NCI-H128 (cell line): Measurements from ENCODE around the gene LIPC.

Source experiments
- DNase-seq: peaks from one replicate; lab custom pipeline; 2025; ENCODE audit not compliant: unreplicated experiment; lab: John Stamatoyannopoulos, UW

Gene LIPC

DNA sequence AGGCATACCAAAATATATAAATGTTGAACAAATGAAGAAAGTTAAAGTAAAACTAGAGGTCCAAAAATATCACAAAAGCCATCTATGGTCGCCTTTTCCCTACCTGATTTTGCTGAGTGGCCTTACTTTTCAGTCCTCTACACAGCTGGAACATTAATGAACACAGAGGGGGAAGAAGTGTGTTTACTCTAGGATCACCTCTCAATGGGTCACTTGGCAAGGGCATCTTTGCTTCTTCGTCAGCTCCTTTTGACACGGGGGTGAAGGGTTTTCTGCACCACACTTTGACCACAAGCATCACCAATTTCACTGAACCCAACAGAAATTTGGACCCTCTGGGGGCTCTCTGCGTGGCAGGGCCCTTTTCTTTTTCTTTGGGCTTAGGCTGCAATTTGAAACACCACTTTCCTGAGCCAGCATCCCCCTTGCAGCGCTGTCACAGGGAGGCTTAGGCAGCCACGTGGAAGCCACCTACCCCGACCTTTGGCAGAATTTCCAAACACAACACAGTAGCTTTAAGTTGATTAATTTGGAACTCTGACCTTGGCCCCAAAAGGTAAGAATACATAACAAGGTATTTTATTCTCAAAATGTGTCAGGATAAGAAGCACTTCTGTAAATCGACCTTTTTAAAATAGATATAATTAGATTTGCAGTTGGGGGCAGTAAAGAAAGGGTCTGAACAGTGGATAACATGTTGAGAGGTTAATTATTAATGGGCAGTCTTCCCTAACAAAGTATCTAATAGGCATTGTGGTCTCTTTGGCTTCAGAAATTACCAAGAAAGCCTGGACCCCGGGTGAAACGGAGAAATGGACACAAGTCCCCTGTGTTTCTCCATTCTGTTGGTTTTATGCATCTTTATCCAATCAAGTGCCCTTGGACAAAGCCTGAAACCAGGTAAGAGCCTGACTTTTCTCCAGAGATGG, at the start of gene LIPC:
TSS of gene LIPC (plus strand) at position 771 of the 929 bp plus-strand sequence. CDS start at position 813, 42 bp downstream.
- DNase-seq: no peak

DNA sequence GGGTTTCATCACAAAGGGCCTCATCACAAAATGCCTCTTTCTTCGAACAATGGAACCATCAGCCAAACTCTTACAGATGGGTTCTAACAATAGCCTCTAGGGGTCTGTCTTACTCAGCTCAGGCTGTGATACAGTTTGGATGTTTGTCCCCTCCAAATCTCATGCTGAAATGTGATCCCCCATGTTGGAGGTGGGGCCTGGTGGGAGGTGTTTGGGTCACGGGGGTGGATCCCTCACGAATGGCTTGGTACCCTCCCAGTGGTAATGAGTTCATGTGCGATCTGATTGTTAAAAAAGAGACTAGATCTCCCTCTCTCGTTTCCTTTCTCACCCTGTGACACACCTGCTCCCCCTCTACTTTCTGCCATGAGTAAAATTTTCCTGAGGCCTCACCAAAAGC, 47.9 kb upstream of the LIPC start:
- DNase-seq: no peak

DNA sequence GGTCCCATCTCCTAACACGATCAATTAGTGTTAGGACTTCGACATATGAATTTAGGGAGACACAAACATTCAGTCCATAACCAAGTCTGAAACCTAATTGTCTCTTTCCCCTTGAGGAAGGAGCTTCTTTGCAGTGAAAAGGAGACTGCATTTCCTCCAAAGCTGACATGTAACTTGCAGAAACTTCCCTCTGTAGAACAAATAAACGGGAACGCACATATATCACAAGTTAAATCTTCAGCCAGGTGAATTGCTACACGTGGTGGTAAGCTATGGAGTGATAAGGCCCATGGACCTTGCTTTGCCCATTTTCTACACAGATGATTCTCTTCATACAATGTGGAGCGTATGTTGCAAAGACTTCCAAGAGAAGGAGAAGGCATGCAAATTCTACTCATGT, 47.1 kb upstream of the LIPC start:
- no peak for DNase-seq

DNA sequence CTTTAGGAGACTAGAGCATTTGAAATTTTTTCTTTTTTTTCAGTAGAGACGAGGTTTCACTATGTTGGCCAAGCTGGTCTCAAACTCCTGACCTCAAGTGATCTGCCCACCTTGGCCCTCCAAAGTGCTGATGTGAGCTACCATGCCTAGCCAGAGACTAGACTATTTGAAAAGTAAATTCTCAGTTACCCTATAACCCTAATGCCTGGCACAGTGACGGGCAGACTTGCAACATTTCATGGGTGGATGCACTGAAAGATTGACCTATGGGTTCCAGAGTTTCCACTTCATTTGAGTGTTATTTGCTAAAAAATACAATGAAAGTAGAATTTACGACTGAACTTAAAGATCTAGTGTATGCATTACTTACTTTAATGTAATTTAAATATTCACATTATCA, 45.7 kb upstream of the LIPC start:
- no peak for DNase-seq

DNA sequence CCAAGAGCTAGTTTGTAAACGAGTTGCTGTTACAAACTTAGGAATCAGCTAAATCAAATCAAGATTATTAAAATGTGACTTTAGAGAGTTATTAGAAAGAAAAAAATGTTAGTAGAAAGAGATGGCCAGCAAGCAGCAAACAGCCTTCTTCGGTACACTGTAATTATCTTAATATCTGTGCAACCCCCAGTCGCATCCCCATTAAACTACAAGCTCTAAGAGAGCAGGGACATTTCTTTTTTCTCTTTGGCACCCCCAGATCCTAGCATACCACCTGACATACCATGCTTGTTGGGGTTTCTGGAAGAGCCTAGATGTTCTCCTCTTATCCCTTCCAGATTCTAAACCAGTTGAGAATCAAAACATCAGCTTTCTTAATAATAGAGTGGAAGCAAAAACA, 45.1 kb upstream of the LIPC start:
- DNase-seq: no peak

DNA sequence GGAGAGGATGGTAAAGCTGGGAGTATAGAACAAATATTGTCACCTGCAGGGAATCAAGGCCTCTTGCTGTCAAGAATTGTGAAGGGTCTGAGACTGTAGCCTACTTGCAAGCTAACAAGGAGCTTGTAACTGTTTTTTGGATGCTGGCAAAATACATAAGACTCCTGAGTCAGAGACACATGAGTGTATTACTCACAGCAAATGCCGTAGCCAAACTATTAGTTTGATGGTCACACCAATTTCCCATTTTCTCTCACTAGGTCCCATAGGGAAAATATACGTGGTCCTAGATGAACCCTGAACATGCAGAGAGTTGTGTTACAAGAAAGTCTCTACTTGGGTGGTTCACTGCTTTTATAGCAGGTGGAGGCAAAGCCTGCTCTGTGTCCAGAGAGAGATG, 44.7 kb upstream of the LIPC start:
- DNase-seq: no peak

DNA sequence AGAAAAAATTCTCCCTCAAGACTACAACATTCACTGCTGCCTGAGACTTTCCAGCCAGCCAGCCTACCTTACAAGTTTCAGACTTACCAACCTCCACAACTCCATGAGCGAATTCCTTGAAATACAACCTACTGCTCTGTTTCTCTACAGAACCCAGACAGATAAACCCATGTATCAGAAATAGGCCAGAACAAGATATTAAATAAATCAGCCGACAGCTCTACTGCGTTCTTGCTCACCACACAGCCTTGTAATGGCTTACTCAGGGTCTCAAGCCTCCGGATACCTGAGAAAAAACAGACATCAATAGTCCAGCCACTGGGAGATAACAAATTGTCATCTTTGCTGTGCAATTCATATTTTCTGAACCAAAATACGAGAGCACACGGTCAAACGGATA, 43.6 kb upstream of the LIPC start:
- DNase-seq: no peak

DNA sequence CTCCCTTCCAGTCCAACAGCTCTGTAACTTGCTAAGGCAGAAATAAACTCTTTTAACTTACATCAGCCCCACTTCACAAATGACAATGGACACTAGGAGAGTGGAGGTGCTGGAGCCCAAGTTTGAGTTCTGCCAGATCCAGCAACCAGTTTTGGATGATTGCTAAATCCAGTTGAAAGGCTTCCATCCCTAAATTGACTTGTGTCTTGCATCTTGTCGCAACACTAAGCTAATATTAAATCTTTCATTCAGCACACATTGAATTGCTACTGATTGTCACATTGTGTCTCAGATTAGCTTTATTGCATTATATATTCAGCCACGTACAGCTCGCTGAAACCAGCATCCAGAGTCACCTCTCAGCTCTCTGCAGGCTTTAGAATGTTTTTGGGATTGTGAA, 41.7 kb upstream of the LIPC start:
- DNase-seq: no peak

DNA sequence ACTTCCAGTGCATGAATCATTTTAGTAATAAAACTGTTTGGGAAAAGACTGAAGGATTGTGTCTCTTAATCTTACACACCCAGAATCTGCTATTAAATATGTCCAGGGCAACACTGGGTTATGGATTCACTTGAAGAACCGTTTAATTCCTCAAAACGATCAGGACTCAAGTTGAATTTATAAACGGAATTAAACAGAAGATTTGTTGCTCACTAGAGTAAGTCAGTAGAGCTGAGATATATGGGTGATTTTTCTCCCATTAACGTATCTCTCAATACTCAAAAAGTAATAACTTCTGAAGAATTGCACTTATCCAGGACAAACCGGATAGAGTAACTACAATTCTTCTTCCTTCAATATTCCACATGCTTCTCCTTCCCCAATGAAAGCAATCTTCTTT, 41.1 kb upstream of the LIPC start:
- DNase-seq: no peak

DNA sequence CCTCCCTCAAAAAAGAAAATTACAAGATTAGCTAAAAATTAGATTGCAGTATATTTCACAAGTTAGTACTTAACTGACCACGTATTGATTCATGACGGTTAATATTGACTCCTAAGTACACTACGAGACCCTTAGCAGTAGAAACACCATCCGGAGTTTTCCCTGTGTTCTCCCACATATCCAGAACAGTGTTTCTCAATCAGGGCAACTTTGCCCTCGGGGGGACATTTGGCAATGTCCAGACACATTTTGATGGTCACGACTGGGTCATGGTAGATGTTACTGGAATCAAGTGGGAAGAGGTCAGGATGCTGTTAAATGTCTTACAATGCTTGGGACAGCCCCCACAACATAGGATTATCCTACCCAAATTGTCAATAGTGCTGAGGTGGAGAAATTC, 40.7 kb upstream of the LIPC start:
- no peak for DNase-seq

DNA sequence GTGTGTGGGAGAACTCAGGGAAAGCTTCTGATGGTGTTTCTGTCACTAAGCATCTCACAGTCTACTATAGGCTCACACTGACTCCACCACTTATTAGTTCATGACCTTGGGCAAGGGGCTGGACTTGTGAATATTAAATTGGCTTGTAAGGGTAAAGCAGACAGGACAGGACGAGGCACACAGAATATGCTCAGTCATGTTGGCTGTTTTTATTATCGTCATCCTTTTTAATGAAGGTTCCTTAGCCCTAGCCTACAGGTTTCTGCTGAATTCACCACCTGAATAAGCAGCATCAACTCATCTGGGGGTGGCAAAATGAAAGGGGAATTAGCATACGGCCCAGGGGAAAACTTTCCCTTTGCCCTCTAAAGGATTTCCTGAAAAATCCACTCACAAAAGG, 39.6 kb upstream of the LIPC start:
- no peak for DNase-seq

DNA sequence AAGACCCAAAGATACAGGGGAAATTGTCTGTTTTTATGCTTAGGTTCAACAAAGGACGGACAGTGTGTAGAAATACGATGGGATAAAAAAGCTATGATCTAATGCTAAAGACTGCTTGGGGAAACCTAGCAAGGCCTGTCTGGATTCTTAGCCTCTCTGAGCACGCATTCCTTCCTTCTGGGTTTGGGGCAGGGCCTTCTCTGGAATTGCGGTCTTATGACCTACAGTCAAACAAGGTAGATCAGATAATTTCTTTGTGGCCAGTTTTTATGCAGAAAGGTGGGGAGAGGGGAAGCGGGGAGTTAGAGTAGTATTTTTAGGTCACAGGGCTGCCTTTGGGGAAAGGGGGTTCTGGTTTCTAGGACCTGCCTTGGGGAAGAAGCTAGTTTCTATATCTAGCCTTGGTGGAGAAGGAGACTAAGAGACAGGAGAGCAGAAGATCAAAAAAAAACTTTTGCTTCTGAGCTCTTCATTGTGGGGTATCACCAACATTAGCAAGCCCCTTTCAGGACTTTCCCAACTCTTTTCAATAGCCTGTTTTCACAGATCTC, 39.1 kb upstream of the LIPC start:
- no peak for DNase-seq

DNA sequence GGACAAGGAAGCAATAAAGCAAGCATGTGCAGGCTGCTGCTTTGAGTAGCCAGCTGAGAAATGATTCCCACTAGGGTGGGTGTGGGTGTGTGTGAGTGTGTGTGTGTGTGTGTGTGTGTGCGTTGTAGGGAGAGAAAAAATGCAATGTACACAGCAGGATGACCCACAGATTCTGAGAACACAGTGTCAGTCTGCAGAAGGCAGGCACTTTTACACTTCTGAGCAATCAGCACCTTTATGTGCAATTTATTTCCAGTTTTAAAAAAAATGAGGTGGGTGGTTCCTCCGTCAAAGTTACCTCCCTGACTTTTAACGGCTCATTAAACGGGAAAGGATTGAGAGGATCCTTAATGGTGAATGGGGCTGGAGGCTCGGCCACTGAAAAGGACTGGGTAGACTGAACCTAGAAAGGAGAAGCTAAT, 38.5 kb upstream of the LIPC start:
- no peak for DNase-seq

DNA sequence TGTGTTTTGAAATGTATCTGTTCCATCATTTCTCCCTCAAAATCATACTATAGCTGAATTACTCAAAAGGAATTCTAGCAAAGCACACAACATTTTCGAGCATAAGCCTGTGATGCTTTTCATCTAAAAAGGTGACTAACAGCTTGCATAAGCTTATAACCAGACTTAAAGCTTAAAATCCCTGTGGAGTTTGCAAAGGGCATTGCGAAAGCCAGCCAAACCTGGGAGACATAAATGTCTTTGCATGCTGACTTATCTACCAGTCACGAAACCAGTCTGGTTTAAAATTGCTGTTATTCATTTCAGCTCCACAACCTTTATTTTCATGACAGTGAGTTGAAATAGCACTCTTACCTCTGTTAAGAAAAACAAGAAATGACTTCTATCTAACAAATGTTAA, 35.6 kb upstream of the LIPC start:
- DNase-seq: no peak

DNA sequence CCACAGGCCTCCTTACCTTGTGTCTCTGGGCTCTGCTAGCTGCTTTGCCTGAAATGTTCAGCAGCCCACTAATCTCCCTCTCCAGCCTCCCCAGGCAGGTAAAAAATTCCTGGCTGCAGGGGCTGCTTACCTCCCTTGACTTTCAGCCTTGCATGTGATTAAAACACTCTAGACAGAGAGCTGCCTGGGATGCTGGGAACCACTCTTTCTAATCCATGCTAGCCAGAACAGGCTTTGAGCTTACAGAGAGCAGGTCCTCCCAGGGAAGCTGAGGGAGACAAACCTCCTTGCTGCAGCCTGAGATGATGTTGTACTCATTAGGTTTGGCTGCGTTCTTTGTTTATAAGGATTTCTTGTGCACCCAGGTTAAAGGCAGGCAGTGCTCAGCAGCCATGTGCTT, 33.7 kb upstream of the LIPC start:
- DNase-seq: no peak

DNA sequence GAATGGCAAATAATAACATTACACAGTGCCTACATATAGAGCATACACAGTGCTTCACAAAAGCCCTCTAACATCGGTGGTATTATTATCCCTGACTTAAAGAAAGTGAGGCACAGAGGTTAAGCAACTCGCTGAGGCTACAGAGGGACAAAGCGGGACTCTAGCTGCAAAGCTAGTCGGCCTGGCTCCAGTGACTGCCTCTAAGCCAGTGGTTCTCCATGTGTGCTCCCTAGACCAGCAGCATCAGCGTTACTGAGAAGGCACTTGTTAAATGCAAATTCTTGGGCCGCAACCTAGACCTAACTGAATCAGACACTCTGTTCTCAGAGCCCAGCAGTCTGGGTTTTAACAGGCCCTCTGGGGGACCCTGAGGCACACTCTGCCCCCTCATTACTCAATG, 33.1 kb upstream of the LIPC start:
- DNase-seq: no peak

DNA sequence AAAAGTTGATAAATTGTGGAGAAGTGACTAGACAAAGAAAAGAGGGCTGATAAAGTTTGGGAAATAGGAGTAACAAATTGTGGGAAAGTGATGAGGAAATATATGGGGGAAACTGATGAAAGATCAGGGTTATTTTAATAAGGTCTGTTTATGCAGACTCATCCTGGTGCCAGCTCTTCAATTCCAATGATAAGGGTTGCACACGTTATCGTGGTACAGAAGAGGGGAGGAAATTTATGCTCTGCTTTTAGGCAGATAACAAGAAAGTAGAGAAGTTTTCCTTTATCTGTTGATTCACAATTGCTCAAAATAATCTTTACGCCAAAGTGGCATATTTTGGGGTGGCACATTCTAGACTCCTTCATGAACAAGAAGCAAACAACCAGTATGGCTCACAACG, 32.1 kb upstream of the LIPC start:
- DNase-seq: no peak

DNA sequence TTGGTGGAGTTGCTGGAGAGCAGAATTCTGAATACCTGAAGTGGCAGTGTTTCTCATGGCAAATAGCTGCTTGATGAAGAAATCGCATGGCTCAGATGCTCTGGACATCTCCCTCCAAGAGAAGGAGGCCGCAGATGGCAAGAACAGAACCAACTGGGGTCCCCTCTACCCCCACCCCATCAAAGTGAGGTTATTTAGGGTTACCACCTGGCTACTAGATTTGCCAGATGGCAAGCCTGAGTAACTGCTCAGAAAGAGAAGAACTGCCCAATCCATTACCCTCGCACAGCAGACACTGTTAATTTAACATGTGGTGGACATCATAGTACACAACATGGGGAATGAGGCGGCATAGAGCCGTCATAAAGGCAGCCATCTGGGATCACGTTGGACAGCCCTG, 30.5 kb upstream of the LIPC start:
- DNase-seq: no peak

DNA sequence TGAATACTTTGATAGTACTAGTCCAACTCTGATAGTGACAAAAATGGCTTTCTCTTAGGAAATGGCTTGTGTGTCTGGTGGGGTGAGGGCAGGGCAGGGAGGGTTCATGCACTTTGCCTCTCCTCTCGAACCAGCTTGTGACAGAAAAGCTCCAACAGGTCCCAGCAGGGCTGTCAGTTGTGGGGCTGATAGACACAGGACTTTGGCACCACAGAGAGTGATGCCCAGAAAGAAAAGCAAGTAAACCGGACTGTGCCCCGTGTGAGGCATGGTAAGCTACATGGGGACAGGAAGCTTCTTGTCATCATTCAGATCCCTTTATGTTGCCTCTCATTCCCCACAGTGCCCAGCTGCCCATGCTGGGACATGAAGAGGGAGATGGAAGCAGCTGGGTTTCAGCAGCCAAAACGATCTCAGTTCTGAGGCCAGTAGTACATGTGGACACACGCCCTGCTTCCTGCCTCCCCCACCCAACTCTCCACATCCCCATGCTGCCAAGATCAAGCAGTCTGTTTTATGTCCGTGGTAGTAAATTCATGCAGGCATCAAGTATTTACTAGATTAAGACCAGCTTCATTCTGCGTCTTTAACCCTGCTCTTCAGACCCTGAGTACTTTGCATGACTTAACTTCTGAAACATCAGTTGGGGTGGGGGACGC, 29.7 kb upstream of the LIPC start:
- DNase-seq: no peak

DNA sequence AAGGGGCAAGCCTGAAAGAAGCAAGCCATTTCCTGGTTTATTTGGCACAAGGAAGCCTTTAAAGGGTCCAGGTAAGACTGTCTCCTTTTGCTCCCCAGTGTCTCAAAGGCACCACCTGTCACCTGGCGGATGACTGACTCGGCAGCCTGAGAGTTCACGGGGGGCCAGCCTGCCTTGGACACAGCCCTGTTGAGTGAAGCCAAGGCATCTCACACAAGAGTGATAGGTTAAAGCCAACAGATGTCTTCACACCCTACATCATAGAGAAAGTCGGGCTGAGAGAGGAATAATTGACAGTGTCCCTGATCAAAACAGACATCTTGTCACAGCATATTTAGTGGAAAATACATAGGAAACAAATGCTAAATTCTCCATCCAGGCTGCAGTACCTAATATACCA, 28.2 kb upstream of the LIPC start:
- no peak for DNase-seq

DNA sequence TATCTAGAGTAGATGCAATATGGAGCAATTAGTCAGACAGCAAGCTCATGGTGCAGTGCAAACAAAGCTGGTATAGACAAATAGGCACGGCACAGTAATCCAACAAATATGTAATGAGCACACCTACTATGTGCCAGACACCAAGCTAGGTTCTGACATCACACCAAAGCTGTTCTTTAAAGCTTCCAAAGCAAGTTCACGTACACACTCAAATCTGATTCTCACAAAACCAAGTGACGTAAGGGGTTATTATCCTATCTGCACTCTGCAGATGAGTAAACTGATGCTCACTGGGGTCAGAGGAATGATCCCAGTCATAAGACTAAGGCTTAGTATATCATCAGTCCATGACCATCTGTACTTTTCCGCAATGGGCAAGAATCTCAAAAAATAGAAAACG, 27.8 kb upstream of the LIPC start:
- DNase-seq: no peak

DNA sequence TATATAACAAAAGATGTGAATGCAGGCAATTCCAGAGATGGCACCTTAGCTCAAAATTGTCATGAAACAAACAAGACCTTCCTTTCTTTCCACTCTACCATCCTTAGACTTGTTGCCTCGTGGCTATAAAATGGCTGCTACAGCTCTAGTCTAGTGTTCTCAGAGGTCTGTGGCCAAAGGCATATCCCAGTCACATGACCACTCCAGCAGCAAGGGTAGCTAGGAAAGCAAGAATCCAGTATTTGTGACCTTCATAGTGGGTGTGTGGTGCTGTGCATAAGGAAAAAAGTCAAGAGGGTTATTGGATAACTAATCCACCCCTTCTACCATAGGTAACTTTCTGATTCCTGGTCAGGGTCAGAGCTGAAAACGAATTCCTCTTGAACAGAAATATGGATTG, 27.1 kb upstream of the LIPC start:
- no peak for DNase-seq
